Astrocyte (in vitro differentiated cells and primary cell): Measurements from ENCODE around the gene SCARF2. TPM values are rescaled to one million over a fixed set of nuclear protein-coding genes. Genes with fewer than 3 reads are reported as not detected.

Source experiments
- DNase-seq: peaks from one replicate; pipeline ENCODE4 v3.0.0-alpha.2; 2010; ENCODE audit warnings: low read depth
- FAIRE-seq: peaks from 2 replicates; lab custom pipeline; 2011; peaks lifted over from hg19 to GRCh38; lab: Jason Lieb, UNC
- H2AFZ ChIP-seq: 2 replicates; pipeline ENCODE4 v1.6.0; 2012; ENCODE audit warnings: low read depth, low read length, inconsistent platforms
- H3K27ac ChIP-seq: 2 replicates; pipeline ENCODE4 v1.5.1; 2011; ENCODE audit warnings: low read depth, low read length, inconsistent platforms
- H3K27me3 ChIP-seq: 2 replicates; pipeline ENCODE4 v1.6.0; 2011; ENCODE audit warnings: low read length, inconsistent platforms; ENCODE audit not compliant: insufficient read depth
- H3K36me3 ChIP-seq: 2 replicates; pipeline ENCODE4 v1.5.1; 2011; ENCODE audit warnings: low read length, inconsistent platforms; ENCODE audit not compliant: insufficient read depth
- H3K4me1 ChIP-seq: 2 replicates; pipeline ENCODE4 v1.5.1; 2011; ENCODE audit warnings: low read length, inconsistent platforms; ENCODE audit not compliant: insufficient read depth
- H3K4me2 ChIP-seq: 2 replicates; pipeline ENCODE4 v1.6.0; 2012; ENCODE audit warnings: low read length, inconsistent platforms
- H3K4me3 ChIP-seq: 2 replicates; pipeline ENCODE4 v1.5.1; 2011; ENCODE audit warnings: low read depth, mild to moderate bottlenecking, low read length, inconsistent platforms; ENCODE audit not compliant: insufficient read depth
- H3K79me2 ChIP-seq: 2 replicates; pipeline ENCODE4 v1.6.0; 2012; ENCODE audit warnings: mild to moderate bottlenecking, low read length, inconsistent platforms; ENCODE audit not compliant: insufficient read depth
- H3K9ac ChIP-seq: 2 replicates; pipeline ENCODE4 v1.6.0; 2012; ENCODE audit warnings: mild to moderate bottlenecking, low read length, inconsistent platforms
- H3K9me3 ChIP-seq: 2 replicates; pipeline ENCODE4 v1.5.1; 2012; ENCODE audit warnings: low read depth, mild to moderate bottlenecking, low read length, inconsistent platforms; ENCODE audit not compliant: insufficient read depth
- H4K20me1 ChIP-seq: 2 replicates; pipeline ENCODE4 v1.6.0; 2012; ENCODE audit warnings: low read length, inconsistent platforms; ENCODE audit not compliant: insufficient read depth
- H3K27ac Mint-ChIP-seq: one replicate; pipeline ENCODE4 v1.8.0; 2021; ENCODE audit warnings: mild to moderate bottlenecking, mixed read lengths; ENCODE audit not compliant: unreplicated experiment
- H3K27me3 Mint-ChIP-seq: one replicate; pipeline ENCODE4 v1.8.0; 2021; ENCODE audit warnings: low read depth, mixed read lengths; ENCODE audit not compliant: unreplicated experiment
- H3K36me3 Mint-ChIP-seq: one replicate; pipeline ENCODE4 v1.8.0; 2021; ENCODE audit warnings: low read depth, mixed read lengths; ENCODE audit not compliant: unreplicated experiment
- H3K4me1 Mint-ChIP-seq: one replicate; pipeline ENCODE4 v1.8.0; 2021; ENCODE audit warnings: low read depth, mixed read lengths; ENCODE audit not compliant: unreplicated experiment
- H3K4me3 Mint-ChIP-seq: one replicate; pipeline ENCODE4 v1.8.0; 2021; ENCODE audit warnings: mild to moderate bottlenecking, moderate library complexity, mixed read lengths; ENCODE audit not compliant: unreplicated experiment
- H3K9me3 Mint-ChIP-seq: one replicate; pipeline ENCODE4 v1.8.0; 2021; ENCODE audit warnings: mild to moderate bottlenecking, mixed read lengths; ENCODE audit not compliant: unreplicated experiment
- CTCF ChIP-seq: IDR thresholded peaks from 2 replicates; pipeline ENCODE4 v1.5.1; 2011; ENCODE audit warnings: low read depth, mild to moderate bottlenecking, inconsistent platforms, low read length, moderate library complexity; ENCODE audit not compliant: insufficient read depth
- EZH2 ChIP-seq: IDR thresholded peaks from 2 replicates; pipeline ENCODE4 v1.6.1; 2012; ENCODE audit warnings: mild to moderate bottlenecking, low read length, inconsistent platforms; ENCODE audit not compliant: insufficient read depth
- total RNA-seq: library from RNA; stranded (reverse); gene quantifications from 2 replicates; pipeline ENCODE4 v1.2.1, GENCODE V29; 2021

The SCARF2 gene
- total RNA-seq, 1 donor from 2014 or later: 17.3 TPM

DNA sequence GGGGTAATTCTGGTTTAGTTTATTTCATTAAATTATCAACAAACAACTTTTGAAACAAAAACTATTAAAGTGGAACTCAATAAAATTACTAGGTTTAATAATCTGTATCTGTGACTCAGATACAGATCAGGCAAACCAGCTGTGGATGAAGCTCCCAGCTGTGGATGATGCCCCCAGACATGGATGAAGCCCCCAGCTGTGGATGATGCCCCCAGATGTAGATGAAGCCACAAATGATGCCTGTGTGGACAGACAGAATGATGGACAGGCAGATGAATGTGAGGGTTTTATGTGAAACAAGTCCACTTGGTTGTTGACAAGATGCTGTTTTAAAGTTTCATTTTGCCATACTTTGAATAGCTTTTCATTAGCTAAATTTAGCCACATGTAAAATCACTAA, 49.4 kb downstream of the SCARF2 start:
- Histone ChIP-seq H3K4me3 (no peak overlapping the region), H3K36me3 (no peaks in the 10 kb centered on the region), H3K27me3 (peaks cover 18% of the 10 kb centered on the region), H3K79me2 (no peaks in the 10 kb centered on the region), H3K9ac (no peak overlapping the region), H4K20me1 (no peaks in the 10 kb centered on the region), H3K4me1 (no peaks in the 10 kb centered on the region), H3K4me2 (no peak overlapping the region), H2AFZ (no peak overlapping the region), H3K9me3 (peaks cover 5% of the 10 kb centered on the region), H3K27ac (no peak overlapping the region)
- H3K27me3 Mint-ChIP-seq: peaks cover 8% of the 10 kb centered on the region
- no peak overlapping the region for H3K4me3 Mint-ChIP-seq
- TF ChIP-seq CTCF (no peak), EZH2 (no peak)
- FAIRE-seq (no peak), DNase-seq (no peak)
- H3K9me3 Mint-ChIP-seq: no peaks in the 10 kb centered on the region
- no peaks in the 10 kb centered on the region for H3K4me1 Mint-ChIP-seq
- H3K36me3 Mint-ChIP-seq: no peaks in the 10 kb centered on the region
- H3K27ac Mint-ChIP-seq: no peak overlapping the region

GRCh38 chr22:20386972-20387371, 50.7 kb downstream of the SCARF2 start:
- Histone ChIP-seq H3K4me2 (no peak overlapping the region), H3K36me3 (no peaks in the 10 kb centered on the region), H4K20me1 (no peaks in the 10 kb centered on the region), H3K4me3 (no peak overlapping the region), H2AFZ (no peak overlapping the region), H3K27me3 (peaks cover 18% of the 10 kb centered on the region), H3K9ac (no peak overlapping the region), H3K9me3 (peaks cover 5% of the 10 kb centered on the region), H3K79me2 (no peaks in the 10 kb centered on the region), H3K27ac (no peak overlapping the region), H3K4me1 (no peaks in the 10 kb centered on the region)
- FAIRE-seq: no peak
- no peaks in the 10 kb centered on the region for H3K4me1 Mint-ChIP-seq
- H3K4me3 Mint-ChIP-seq: no peak overlapping the region
- no peak for DNase-seq
- no peaks in the 10 kb centered on the region for H3K36me3 Mint-ChIP-seq
- peaks cover 9% of the 10 kb centered on the region for H3K27me3 Mint-ChIP-seq
- H3K27ac Mint-ChIP-seq: no peak overlapping the region
- no peaks in the 10 kb centered on the region for H3K9me3 Mint-ChIP-seq
- no peak for TF ChIP-seq CTCF
- no peak for TF ChIP-seq EZH2

DNA sequence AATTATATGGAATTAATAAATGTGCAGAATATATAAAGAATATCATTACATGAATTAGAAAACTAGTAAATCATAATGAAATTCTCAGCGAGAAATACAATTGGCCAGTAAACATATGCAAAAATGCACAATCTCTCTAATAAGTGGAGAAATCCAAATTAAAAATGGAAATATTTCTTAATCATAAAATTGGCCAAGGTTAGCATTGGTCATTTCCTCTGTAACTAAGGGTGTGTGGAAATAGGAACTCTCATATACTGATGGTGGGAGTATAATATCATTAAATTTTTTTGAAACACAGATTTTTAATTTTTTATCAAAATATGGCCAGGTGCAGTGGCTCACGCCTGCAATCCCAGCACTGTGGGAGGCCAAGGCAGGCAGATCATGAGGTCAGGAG, 51.3 kb downstream of the SCARF2 start:
- H3K27me3 Mint-ChIP-seq: peaks cover 13% of the 10 kb centered on the region
- H3K4me1 Mint-ChIP-seq: no peaks in the 10 kb centered on the region
- Histone ChIP-seq H3K27ac (no peak overlapping the region), H4K20me1 (no peaks in the 10 kb centered on the region), H3K4me3 (no peak overlapping the region), H3K36me3 (no peaks in the 10 kb centered on the region), H3K9ac (no peak overlapping the region), H3K4me1 (no peaks in the 10 kb centered on the region), H3K9me3 (peaks cover 5% of the 10 kb centered on the region), H3K4me2 (no peak overlapping the region), H3K27me3 (peaks cover 18% of the 10 kb centered on the region), H3K79me2 (no peaks in the 10 kb centered on the region), H2AFZ (no peak overlapping the region)
- no peaks in the 10 kb centered on the region for H3K36me3 Mint-ChIP-seq
- no peaks in the 10 kb centered on the region for H3K9me3 Mint-ChIP-seq
- no peak for TF ChIP-seq EZH2
- no peak overlapping the region for H3K4me3 Mint-ChIP-seq
- DNase-seq (no peak), FAIRE-seq (no peak)
- H3K27ac Mint-ChIP-seq: no peak overlapping the region
